ENCODE results near the gene OTUD3.

GRCh38 chr1:19922015-19922688 is 40.0 kb downstream of the OTUD3 start:
- TF ChIP-seq, protein P1, sequence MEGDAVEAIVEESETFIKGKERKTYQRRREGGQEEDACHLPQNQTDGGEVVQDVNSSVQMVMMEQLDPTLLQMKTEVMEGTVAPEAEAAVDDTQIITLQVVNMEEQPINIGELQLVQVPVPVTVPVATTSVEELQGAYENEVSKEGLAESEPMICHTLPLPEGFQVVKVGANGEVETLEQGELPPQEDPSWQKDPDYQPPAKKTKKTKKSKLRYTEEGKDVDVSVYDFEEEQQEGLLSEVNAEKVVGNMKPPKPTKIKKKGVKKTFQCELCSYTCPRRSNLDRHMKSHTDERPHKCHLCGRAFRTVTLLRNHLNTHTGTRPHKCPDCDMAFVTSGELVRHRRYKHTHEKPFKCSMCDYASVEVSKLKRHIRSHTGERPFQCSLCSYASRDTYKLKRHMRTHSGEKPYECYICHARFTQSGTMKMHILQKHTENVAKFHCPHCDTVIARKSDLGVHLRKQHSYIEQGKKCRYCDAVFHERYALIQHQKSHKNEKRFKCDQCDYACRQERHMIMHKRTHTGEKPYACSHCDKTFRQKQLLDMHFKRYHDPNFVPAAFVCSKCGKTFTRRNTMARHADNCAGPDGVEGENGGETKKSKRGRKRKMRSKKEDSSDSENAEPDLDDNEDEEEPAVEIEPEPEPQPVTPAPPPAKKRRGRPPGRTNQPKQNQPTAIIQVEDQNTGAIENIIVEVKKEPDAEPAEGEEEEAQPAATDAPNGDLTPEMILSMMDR (IDR thresholded peaks at IDR 0.05; ENCODE audit: insufficient read depth, low read length): no peak
- TF ChIP-seq REST (IDR thresholded peaks at IDR 0.05; ENCODE audit: insufficient replicate concordance, low read depth) (no peak), POLR2AphosphoS5 (IDR thresholded peaks at IDR 0.05; ENCODE audit: low read depth) (no peak)

Data from HL-60 (cell line).